ENCODE results near the gene UBTD1. TPM values are rescaled to one million over a fixed set of nuclear protein-coding genes. Genes with fewer than 3 reads are reported as not detected.
"Not testable (repeated sequence)": the region's sequence is repeated elsewhere in the genome, so short reads cannot be mapped to it uniquely, and the experiment has no call there.

Gene UBTD1
- total RNA-seq, 1 donor from 2014 or later: 32.5 TPM

- peaks cover 2% of the 10 kb centered on the region for H3K36me3 ChIP-seq (ENCODE audit: control insufficient read depth, insufficient read depth, low read length)
- no peaks in the 10 kb centered on the region for H3K27me3 ChIP-seq (ENCODE audit: control insufficient read depth, insufficient read depth, low read length)
- H3K4me3 ChIP-seq (ENCODE audit: low read depth, low read length): no peak overlapping the region
- no peak for DNase-seq (ENCODE audit: low read depth)
- TF ChIP-seq, protein P1, sequence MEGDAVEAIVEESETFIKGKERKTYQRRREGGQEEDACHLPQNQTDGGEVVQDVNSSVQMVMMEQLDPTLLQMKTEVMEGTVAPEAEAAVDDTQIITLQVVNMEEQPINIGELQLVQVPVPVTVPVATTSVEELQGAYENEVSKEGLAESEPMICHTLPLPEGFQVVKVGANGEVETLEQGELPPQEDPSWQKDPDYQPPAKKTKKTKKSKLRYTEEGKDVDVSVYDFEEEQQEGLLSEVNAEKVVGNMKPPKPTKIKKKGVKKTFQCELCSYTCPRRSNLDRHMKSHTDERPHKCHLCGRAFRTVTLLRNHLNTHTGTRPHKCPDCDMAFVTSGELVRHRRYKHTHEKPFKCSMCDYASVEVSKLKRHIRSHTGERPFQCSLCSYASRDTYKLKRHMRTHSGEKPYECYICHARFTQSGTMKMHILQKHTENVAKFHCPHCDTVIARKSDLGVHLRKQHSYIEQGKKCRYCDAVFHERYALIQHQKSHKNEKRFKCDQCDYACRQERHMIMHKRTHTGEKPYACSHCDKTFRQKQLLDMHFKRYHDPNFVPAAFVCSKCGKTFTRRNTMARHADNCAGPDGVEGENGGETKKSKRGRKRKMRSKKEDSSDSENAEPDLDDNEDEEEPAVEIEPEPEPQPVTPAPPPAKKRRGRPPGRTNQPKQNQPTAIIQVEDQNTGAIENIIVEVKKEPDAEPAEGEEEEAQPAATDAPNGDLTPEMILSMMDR (IDR thresholded peaks at IDR 0.05; ENCODE audit: insufficient read depth, low read length, poor library complexity, severe bottlenecking): no peak
Measured at GRCh38 chr10:97474918-97475317, 23.8 kb upstream of the UBTD1 start.

- no peak for DNase-seq (ENCODE audit: low read depth)
- no peaks in the 10 kb centered on the region for H3K27me3 ChIP-seq (ENCODE audit: control insufficient read depth, insufficient read depth, low read length)
- TF ChIP-seq, protein P1 (IDR thresholded peaks at IDR 0.05; ENCODE audit: insufficient read depth, low read length, poor library complexity, severe bottlenecking): no peak
- no peak overlapping the region for H3K4me3 ChIP-seq (ENCODE audit: low read depth, low read length)
- H3K36me3 ChIP-seq (ENCODE audit: control insufficient read depth, insufficient read depth, low read length): no peaks in the 10 kb centered on the region
Measured at GRCh38 chr10:97475936-97476594, 22.7 kb upstream of the UBTD1 start.

- H3K4me3 ChIP-seq (ENCODE audit: low read depth, low read length); DNase-seq (ENCODE audit: low read depth); H3K36me3 ChIP-seq (ENCODE audit: control insufficient read depth, insufficient read depth, low read length): not testable (repeated sequence)
Measured at GRCh38 chr10:97479410-97479809, 19.3 kb upstream of the UBTD1 start.

GRCh38 chr10:97479939-97480338 is 18.8 kb upstream of the UBTD1 start:
- TF ChIP-seq, protein P1 (IDR thresholded peaks at IDR 0.05; ENCODE audit: insufficient read depth, low read length, poor library complexity, severe bottlenecking): no peak
- Histone ChIP-seq H3K4me3 (ENCODE audit: low read depth, low read length) (no peak overlapping the region), H3K27me3 (ENCODE audit: control insufficient read depth, insufficient read depth, low read length) (no peaks in the 10 kb centered on the region), H3K36me3 (ENCODE audit: control insufficient read depth, insufficient read depth, low read length) (no peaks in the 10 kb centered on the region)
- DNase-seq (ENCODE audit: low read depth): no peak

More at GRCh38 chr10:97479410-97479809, 19.3 kb upstream of the UBTD1 start:
- H3K27me3 ChIP-seq (ENCODE audit: control insufficient read depth, insufficient read depth, low read length): not testable (repeated sequence)

DNA sequence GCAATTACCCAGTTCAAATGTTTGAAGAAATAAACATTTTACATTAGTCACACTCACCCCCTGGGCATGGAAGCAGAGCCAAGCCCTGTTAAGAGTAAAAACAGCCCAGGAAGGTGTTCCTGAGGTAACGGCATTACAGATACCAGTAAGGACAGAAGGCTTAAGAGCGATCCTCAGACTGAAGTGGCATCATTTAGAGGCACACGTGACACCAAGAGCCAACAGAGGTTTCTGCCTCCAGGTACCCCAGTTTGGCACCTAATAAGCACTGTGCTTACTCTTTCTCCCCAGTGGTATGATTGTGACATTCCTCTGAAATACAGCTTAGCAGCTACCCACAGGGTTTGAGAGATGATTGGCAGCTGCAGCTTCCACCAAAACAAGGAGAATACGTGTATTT is 17.7 kb upstream of the UBTD1 start:
- H3K27me3 ChIP-seq (ENCODE audit: control insufficient read depth, insufficient read depth, low read length): no peaks in the 10 kb centered on the region
- no peak for DNase-seq (ENCODE audit: low read depth)
- no peak overlapping the region for H3K4me3 ChIP-seq (ENCODE audit: low read depth, low read length)
- TF ChIP-seq, protein P1 (IDR thresholded peaks at IDR 0.05; ENCODE audit: insufficient read depth, low read length, poor library complexity, severe bottlenecking): no peak
- H3K36me3 ChIP-seq (ENCODE audit: control insufficient read depth, insufficient read depth, low read length): no peaks in the 10 kb centered on the region

GRCh38 chr10:97482381-97482780 is 16.3 kb upstream of the UBTD1 start:
- TF ChIP-seq, protein P1 (IDR thresholded peaks at IDR 0.05; ENCODE audit: insufficient read depth, low read length, poor library complexity, severe bottlenecking): no peak
- Histone ChIP-seq H3K36me3 (ENCODE audit: control insufficient read depth, insufficient read depth, low read length) (no peaks in the 10 kb centered on the region), H3K4me3 (ENCODE audit: low read depth, low read length) (no peak overlapping the region), H3K27me3 (ENCODE audit: control insufficient read depth, insufficient read depth, low read length) (no peaks in the 10 kb centered on the region)
- no peak for DNase-seq (ENCODE audit: low read depth)

Data from kidney epithelial cell (primary cell).